CD4-positive, alpha-beta T cell (primary cell): ENCODE data around the gene NOL6. TPM values are rescaled to one million over a fixed set of nuclear protein-coding genes. Genes with fewer than 3 reads are reported as not detected.

ENCODE experiments used
- ATAC-seq: fragments of 200-7000 bp; cut with Tn5 transposase; one replicate; pipeline ENCODE4 v1.10.0; 2022; ENCODE audit warnings: mild to moderate bottlenecking; ENCODE audit not compliant: poor library complexity
- CTCF ChIA-PET: fragments of 350-600 bp; sonication (Branson Sonifier 250); formaldehyde crosslinking; loops from one replicate; lab custom pipeline; 2021; ENCODE audit warnings: antibody characterized with exemption, inconsistent platforms; lab: Charles Lee
- POLR2A ChIA-PET: fragments of 350-600 bp; sonication (Branson Sonifier 250); formaldehyde crosslinking; loops from one replicate; lab custom pipeline; 2021; ENCODE audit warnings: antibody characterized with exemption, inconsistent platforms; lab: Charles Lee
- DNase-seq, 14 experiments: peaks; one replicate each; pipeline ENCODE4 v3.0.0-alpha.2; 2013 to 2020; ENCODE audit warnings: mixed read lengths in 2 of 14
- H3K27ac ChIP-seq, 2 donors: one replicate each; pipeline versions ENCODE4 v1.5.1 to v1.7.0; 2013; ENCODE audit warnings: low read length in 2 of 2, low read depth in 1 of 2, mild to moderate bottlenecking in 1 of 2
- H3K27me3 ChIP-seq, 2 experiments: 1 replicate in 1 of 2; 2 replicates in 1 of 2; pipeline versions ENCODE4 v1.6.1 to v1.7.0; 2013; ENCODE audit warnings: low read length in 2 of 2, control low read depth in 1 of 2, mild to moderate bottlenecking in 1 of 2, moderate library complexity in 1 of 2; ENCODE audit not compliant: insufficient read depth in 2 of 2, control insufficient read depth in 1 of 2
- H3K36me3 ChIP-seq: one replicate; pipeline ENCODE4 v1.6.1; 2013; ENCODE audit warnings: low read length, control low read depth; ENCODE audit not compliant: insufficient read depth
- H3K4me1 ChIP-seq: one replicate; pipeline ENCODE4 v1.6.1; 2013; ENCODE audit warnings: low read length, control low read depth; ENCODE audit not compliant: insufficient read depth
- H3K4me3 ChIP-seq: one replicate; pipeline ENCODE4 v1.5.1; 2013; ENCODE audit warnings: mild to moderate bottlenecking, low read length, moderate library complexity
- H3K9me3 ChIP-seq, 2 experiments: 1 replicate in 1 of 2; 2 replicates in 1 of 2; pipeline versions ENCODE4 v1.6.1 to v1.7.0; 2013; ENCODE audit warnings: low read length in 2 of 2, mild to moderate bottlenecking in 2 of 2, control low read depth in 1 of 2, moderate library complexity in 1 of 2; ENCODE audit not compliant: control insufficient read depth in 1 of 2, insufficient read depth in 1 of 2
- H3K27ac Mint-ChIP-seq: one replicate; pipeline ENCODE4 v1.8.0; 2020; ENCODE audit warnings: mixed read lengths
- H3K27me3 Mint-ChIP-seq: one replicate; pipeline ENCODE4 v1.8.0; 2021; ENCODE audit warnings: mixed read lengths
- H3K36me3 Mint-ChIP-seq: one replicate; pipeline ENCODE4 v1.8.0; 2021; ENCODE audit warnings: low read depth, mixed read lengths
- H3K4me1 Mint-ChIP-seq: one replicate; pipeline ENCODE4 v1.8.0; 2021; ENCODE audit warnings: low read depth, mixed read lengths
- H3K4me3 Mint-ChIP-seq: one replicate; pipeline ENCODE4 v1.8.0; 2020; ENCODE audit warnings: mild to moderate bottlenecking, mixed read lengths
- H3K9me3 Mint-ChIP-seq: one replicate; pipeline ENCODE4 v1.8.0; 2020; ENCODE audit warnings: mixed read lengths
- CTCF ChIP-seq: fragments of 200-600 bp; IDR thresholded peaks from one replicate; pipeline ENCODE4 v1.8.0; 2022; ENCODE audit warnings: antibody characterized with exemption, mild to moderate bottlenecking
- intact Hi-C, 2 experiments: fragments of 100-400 bp; cut with DNase I in 1 of 2; cut with micrococcal nuclease in 1 of 2; formaldehyde crosslinking; loops; one replicate each; pipeline versions ENCODE4 v1.15.1 to v1.9.0; 2023 to 2025; cut with DNase I, micrococcal nuclease
- total RNA-seq, 174 experiments: library from RNA in 2 of 174; stranded (reverse) in 2 of 174; gene quantifications; one replicate each; pipeline ENCODE4 v1.2.3 and lab custom pipeline; 2021 to 2026

Gene NOL6
- total RNA-seq, 2 experiments from 2014 or later = 30.5 to 30.6 TPM

GRCh38 chr9:33450621-33451146 is 23.0 kb downstream of the NOL6 start:
- Histone ChIP-seq H3K27ac (no peak overlapping the region), H3K36me3 (peaks cover 2% of the 10 kb centered on the region), H3K27me3 (no peaks in the 10 kb centered on the region), H3K4me3 (no peak overlapping the region), H3K9me3 (no peaks in the 10 kb centered on the region), H3K4me1 (peaks cover 67% of the 10 kb centered on the region)
- DNase-seq = no peak
- POLR2A ChIA-PET = interaction anchor here (1.8 to 8.1 kb wide), 3 partner anchors 8 to 34 kb away, joined by 5 to 98 read pairs (median 9); partner anchors contain the start of gene NOL6
- no peaks in the 10 kb centered on the region for H3K27me3 Mint-ChIP-seq
- TF ChIP-seq CTCF = no peak
- ATAC-seq = no peak
- H3K4me3 Mint-ChIP-seq = peak overlapping the region; percentile 69
- H3K27ac Mint-ChIP-seq = peak overlapping the region; percentile 49
- H3K36me3 Mint-ChIP-seq = peaks cover 19% of the 10 kb centered on the region
- intact Hi-C loops = no loop called here
- no peaks in the 10 kb centered on the region for H3K9me3 Mint-ChIP-seq
- CTCF ChIA-PET = interaction anchor here (4.0 kb wide), 1 partner anchor 35 kb away, joined by 39 read pairs; no protein-coding TSS in a partner anchor
- peaks cover 65% of the 10 kb centered on the region for H3K4me1 Mint-ChIP-seq

- peaks cover 70% of the 10 kb centered on the region for H3K4me1 ChIP-seq
Observed at GRCh38 chr9:33449715-33450114, 24.0 kb downstream of the NOL6 start.

More at GRCh38 chr9:33449715-33450114, 24.0 kb downstream of the NOL6 start:
- no peak for TF ChIP-seq CTCF
- H3K27me3 ChIP-seq = no peaks in the 10 kb centered on the region
- no peak overlapping the region for H3K27ac ChIP-seq
- no peaks in the 10 kb centered on the region for H3K9me3 ChIP-seq
- Mint-ChIP-seq H3K4me3 (peak overlapping the region; percentile 48), H3K27ac (peak overlapping the region; percentile 99), H3K36me3 (peaks cover 28% of the 10 kb centered on the region), H3K4me1 (peaks cover 71% of the 10 kb centered on the region), H3K27me3 (no peaks in the 10 kb centered on the region), H3K9me3 (no peaks in the 10 kb centered on the region)
- ChIA-PET CTCF (interaction anchor here (4.3 kb wide), 1 partner anchor 34 kb away, joined by 40 read pairs; no protein-coding TSS in a partner anchor), POLR2A (interaction anchor here (1.8 to 8.1 kb wide), 2 partner anchors 9 to 34 kb away, joined by 5 to 98 read pairs; no protein-coding TSS in a partner anchor)
- H3K36me3 ChIP-seq = peaks cover 10% of the 10 kb centered on the region
- H3K4me3 ChIP-seq = no peak overlapping the region
- intact Hi-C loops = no loop called here
- DNase-seq (no peak), ATAC-seq (no peak)
